DMS114 treated with DMSO at 0.1 percent for 48 hours (cell line): ENCODE measurements around the gene TIMM23.
"Not testable (repeated sequence)": the region's sequence is repeated elsewhere in the genome, so short reads cannot be mapped to it uniquely, and the experiment has no call there.

Experiments
- DNase-seq: peaks from one replicate; lab custom pipeline; 2025; ENCODE audit not compliant: unreplicated experiment; lab: John Stamatoyannopoulos, UW

TIMM23 gene

DNA sequence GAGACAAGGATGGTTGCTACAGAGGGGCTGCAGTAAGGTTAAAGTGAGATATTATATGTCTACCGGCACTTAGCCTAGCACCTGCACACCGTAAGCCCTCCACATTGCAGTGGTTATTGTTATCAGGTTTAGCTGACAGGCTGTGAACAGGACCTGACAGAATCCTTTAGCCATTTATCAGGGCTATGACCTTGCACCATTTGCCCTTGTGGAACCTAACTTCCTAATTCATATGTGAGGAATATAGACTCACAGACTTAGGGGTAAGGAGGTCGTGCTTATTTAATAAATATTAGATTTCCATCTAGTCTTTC is 48.0 kb downstream of the TIMM23 start:
- DNase-seq: no peak

DNA sequence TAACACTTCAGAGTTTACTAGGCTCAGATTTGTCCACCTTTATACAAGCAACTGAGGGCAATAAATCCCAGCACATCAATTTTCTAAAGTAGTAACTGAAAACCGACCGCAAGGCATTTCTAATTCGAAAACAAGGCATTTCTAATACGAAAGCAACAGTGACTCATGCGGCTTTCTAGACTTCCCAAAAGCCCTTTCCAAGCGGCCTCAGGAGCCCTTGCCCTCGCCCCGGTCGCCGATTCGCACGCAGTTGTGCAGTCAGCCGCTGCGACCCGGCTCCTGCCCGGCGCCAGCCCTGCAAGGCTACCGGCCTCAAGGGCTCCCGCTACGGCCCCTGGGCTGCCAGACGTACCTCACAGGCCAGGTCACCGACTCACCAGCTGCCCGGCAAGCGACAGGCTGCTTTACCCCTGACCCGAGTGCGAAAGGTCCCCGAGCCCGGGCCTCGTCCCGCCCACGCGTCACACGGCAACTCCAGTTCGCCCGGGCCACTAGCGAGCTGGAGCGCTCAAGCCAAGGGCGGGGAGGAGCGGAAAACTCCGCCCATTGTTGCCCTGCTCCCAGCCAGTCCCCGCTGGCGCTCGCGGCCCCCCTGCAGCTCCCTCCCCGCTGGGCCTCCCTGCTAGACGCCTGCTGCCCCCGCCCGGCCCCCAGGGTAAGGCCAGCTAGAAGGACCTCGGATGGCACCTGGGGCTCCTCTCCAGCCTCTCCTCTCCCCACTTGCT is 50.9 kb downstream of the TIMM23 start:
- peak; percentile 78 for DNase-seq

DNA sequence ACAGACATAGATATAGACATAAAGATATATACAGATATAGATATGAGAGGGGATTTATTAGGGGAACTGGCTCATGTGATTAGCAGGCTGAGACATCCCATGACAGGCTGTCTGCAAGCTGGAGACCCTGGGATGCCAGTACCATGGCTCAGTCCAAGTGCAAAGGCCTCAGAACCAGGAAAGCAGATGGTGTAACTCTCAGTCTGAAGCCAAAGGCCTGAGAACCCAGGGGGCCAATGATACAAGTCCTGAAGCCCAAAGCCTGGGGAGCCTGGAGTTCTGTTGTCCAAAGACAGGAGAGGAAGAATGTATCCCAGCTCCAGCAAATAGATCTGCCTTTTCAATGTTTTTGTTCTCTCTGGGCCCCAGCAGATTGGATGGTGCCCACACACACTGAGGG is 52.7 kb downstream of the TIMM23 start:
- no peak for DNase-seq

GRCh38 chr10:46025406-46025805 is 53.1 kb downstream of the TIMM23 start:
- DNase-seq: no peak

DNA sequence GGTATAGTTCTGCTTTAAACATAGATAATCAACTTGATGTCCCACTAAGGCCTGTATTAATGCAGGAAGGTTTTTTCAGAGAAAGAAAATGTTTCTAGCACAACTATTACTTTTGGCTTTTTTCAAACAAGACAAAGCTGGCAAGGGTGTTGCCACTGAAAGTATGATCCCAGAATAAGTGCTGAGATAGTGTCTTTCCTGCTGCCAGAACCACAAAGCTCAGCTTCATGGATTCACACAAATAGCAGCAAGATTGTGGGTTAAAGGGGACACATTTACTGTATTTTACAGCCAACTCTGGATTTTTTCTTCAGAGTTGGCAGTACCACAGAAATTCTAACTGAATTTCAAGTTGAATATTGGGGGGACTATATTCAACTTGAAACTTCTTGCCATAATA is 53.8 kb downstream of the TIMM23 start:
- no peak for DNase-seq

GRCh38 chr10:46028584-46029460 is 56.5 kb downstream of the TIMM23 start:
- DNase-seq: peak; percentile 57

DNA sequence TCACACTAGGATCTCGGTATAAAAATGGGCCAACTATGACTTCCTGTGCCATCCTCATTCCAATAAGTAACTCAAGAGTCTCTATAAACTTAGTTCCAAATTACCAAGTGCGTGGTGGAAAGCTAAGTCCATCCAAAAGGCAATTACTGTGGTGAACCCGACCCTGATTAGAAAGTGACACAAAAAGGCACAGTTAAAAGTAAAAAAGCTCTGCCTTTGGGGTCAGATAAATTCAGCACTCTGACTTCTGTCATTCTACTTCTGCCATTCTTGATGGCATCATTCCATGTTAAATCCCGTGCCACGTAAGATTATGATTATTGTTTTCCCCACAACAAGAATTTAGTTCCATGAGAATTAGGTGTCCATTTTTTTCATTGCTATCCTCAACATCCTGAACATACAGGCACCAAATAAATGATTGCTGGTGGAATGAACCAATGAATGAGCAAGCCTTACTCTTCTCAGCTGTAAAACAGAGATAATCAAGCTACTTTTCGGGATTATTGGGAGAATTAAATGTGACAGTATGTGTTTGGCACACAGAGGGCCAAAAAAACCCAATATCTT is 57.3 kb downstream of the TIMM23 start:
- no peak for DNase-seq

DNA sequence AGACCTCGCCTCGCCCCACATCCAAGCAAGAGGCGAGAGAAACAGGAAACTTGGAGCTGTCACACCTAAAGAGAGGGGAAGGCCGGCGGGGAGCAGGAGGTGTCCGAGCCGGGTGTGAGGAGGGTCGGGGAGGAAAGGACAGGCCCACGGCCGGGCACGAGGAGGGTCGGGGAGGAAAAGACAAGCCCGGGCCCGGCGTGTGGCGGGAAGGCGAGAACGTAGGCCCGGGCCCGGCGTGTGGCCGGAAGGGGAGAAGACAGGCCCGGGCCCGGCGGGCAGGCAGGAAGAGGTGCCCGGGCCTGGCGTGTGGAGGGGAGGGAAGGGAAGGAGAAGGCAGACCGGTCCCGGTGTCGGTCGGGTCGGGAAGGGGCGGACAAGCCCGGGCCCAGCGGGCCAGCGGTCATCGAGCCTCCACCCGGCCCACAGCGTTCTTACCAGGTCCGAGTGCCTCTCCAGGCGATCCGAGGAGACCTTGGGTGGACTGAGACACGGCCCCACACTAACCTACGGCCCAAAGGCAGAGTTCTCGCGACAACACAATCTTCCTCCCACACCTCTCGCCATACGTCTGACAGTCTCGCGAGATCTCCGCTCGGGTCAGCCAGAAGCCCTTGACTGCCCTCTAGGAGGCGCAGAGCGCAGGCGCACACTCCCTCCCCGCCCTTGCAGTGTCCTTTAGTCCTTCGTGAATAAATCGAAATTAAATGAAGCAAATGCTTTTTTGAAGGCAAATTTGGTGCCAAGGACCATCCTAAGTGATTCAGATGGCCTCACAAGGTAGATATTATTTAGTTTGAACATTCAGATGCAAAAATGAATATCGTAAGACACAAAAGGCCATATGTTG is 58.0 kb downstream of the TIMM23 start, which contains the start of gene NCOA4:
NCOA4 (minus strand) TSS at position 533 of the 847 bp plus-strand sequence. CDS start 13,943 bp downstream, outside the sequence.
- DNase-seq: peak; percentile 97

- no peak for DNase-seq
These were observed 59.6 kb downstream of the TIMM23 start for GRCh38 chr10:46031648-46032532.

DNA sequence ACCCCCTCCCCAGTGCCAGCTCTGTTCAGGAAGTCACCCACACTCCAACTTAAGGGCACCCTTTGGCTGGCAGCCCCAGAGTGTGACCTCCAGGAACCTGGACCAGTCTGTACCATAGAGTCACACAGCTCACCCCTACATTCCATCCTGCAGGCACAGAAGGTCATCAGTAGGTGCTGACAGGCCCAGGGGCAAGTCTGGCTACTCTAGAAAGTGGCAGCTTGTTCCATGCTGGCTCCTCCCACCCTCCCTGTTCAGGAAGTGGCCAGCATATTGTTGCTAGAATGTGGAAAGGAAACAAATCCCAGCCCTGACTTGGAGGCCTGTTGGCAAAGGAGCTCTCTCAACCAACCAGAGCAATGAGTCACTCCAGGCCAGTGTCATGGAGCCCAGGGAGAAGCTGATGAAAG is 61.3 kb downstream of the TIMM23 start:
- DNase-seq: no peak

DNA sequence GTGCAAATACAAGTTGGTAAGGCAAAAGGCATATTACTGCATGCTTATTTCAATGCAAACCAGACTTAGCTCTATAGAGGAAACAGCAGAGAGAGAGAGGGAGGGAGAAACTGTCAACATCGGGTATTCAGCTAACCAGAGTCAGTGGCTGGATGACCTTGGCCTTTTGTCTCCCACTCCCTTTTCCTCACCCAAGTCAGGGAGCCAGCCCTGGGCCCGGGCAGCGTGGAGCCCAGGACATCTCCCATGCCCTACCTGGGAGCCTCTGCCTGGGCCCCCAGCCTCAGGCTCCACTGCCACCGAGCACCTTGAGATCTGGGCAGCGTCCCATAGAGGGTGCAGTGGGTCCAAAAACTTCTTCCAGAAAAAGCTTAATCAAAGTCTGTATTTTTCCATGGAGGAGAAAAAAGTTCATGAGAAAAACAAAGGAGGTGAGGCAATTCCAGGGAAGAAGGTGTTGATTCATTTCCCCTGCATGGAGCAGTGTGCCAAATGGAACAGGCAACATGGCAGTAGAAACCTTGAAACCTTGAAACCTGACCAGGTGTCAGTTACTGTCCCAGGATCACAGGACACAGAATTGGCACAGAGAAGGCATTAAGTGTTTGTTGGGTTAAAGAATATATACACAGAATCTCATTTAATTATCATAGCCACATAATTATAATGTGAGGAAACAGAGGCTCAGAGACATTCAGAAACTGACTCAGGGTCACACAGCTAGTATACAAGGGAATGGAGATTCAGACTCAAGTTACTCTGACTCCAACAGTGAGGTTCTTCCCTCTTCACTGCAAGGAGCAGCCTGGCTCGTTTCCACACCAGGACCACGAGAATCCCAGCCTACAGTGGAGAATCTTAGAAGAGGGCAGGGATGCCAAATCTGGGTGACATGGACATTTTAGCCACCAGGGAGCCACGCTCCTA is 63.9 kb downstream of the TIMM23 start:
- no peak for DNase-seq

DNA sequence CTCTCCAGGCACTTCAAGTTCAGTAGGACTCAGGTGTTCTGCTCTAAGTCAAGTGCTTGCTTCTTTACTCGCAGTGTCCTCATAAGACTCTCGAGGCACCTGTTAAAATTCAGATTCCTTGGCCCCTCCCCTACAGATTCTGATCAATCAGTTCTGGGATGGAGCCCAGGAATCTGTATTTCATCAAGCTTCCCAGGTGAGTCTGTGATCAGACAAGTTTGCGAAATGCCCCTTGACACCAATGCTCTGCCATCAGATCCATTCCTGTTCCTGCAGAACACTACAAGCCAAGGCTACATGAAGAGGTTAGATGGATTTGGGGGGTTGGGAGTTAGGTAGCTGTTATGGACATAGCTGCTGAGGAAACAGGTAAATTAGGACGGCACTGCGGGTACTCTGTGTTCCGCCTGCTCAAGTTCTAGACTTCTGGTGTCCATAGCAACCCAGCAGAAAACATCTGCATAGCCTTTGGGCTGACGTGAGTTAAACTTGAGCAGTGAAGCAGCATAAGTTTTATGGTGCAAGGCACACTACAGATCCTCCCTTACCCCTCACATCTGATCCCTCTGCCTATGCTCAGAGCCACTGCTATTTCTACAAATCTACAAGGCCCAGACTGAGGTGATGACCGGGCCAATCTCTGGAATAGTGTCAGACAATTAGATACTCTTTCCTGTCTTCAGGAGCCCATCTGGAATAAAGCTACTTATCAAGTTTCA is 65.0 kb downstream of the TIMM23 start:
- no peak for DNase-seq

DNA sequence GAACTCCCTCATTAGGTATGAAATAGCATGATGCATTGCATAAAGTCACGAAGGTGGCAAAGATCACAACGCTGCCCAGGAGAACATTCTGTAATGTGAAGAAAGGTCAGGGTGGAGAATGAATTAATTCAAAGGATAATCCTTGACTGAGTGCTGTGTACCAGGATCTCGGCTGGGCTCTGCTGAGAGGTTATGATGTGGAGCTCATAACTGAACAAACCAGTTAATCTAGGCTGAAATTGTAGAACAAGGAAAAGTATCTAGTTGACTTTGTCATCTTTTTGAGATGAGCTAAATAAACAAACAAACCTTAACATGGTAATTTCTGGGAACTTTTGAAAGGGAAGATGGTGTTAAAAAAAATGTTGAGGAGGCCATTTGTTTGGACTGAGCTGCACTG is 67.7 kb downstream of the TIMM23 start:
- no peak for DNase-seq

GRCh38 chr10:46042527-46042926 is 70.2 kb downstream of the TIMM23 start:
- DNase-seq: no peak

GRCh38 chr10:46046261-46046660 is 74.0 kb downstream of the TIMM23 start, which contains the start of gene MSMB:
MSMB (minus strand) TSS chr10:46046269; CDS start chr10:46046237, 32 bp downstream.
- no peak for DNase-seq

DNA sequence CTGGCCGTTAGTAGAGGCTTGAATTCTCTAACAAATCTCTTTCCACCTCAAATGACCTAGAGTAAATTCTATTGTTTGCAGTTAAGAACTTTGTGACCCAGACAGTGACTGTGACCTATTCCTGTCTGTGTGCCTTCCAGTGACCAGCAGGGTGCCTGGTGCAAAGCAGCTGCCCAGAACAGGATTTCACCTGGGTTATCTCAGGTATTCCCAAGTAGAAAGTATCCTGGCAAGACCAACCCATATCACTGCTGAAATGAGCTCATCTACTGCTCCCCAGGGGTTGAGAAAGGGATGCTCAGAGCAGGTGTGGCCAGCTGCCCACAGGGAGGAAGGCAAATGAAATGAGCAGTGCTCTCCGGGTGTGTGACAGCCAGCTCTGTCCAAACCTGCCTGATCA is 75.9 kb downstream of the TIMM23 start:
- no peak for DNase-seq

- not testable (repeated sequence) for DNase-seq
These were observed 77.2 kb downstream of the TIMM23 start for GRCh38 chr10:46049497-46049831.

DNA sequence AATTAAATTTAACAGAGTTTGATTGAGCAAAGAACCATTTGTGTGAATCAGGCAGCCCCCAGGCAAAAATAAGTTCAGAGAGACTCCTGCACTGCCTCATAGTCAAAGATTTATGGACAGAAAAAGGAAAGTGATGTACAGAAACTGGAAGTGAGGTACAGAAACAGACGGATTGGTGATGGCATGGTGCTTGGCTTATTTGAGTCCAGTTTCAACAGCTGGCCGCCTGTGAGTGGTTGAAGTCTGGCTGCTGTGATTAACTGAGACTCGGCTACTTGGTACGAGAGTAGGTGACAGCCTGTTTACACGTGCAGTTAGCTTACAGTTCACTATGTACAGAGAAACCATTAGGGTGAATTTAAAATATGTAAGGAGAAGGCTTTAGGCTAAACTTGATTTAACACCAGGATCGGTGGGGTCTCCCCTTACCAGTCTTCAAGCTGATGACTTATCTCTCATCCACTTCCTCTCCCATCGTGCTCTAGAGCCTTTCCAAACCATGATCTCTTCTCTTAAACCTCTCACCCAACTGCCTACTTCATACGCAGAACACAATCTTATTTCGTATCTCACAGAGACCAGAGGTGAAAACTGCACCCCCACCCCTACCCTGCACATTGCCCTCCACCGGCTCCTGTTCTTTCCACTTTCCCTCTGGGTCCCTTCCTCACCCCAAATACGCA is 78.8 kb downstream of the TIMM23 start:
- no peak for DNase-seq
